Effector memory CD8-positive, alpha-beta T cell (primary cell): ENCODE results near the gene SHC4.

Experiments used
- ATAC-seq: fragments of 150-1000 bp; cut with Tn5 transposase; replicated peaks from 2 replicates; pipeline ENCODE4 v1.10.0; 2021; ENCODE audit warnings: mild to moderate bottlenecking, moderate library complexity
- DNase-seq, 3 experiments: peaks; one replicate each; pipeline ENCODE4 v3.0.0; 2021
- H3K27ac Mint-ChIP-seq, 2 donors: one replicate each; pipeline ENCODE4 v1.8.0; 2022; ENCODE audit warnings: mild to moderate bottlenecking in 2 of 2, mixed read lengths in 2 of 2, moderate library complexity in 2 of 2
- H3K27me3 Mint-ChIP-seq, 2 donors: one replicate each; pipeline ENCODE4 v1.8.0; 2022; ENCODE audit warnings: mixed read lengths in 2 of 2
- H3K36me3 Mint-ChIP-seq: one replicate; pipeline ENCODE4 v1.8.0; 2022; ENCODE audit warnings: mild to moderate bottlenecking, moderate library complexity, mixed read lengths; ENCODE audit not compliant: insufficient read depth
- H3K4me1 Mint-ChIP-seq, 2 donors: one replicate each; pipeline ENCODE4 v1.8.0; 2022; ENCODE audit warnings: low read depth in 2 of 2, mixed read lengths in 2 of 2
- H3K4me3 Mint-ChIP-seq, 2 donors: one replicate each; pipeline ENCODE4 v1.8.0; 2022; ENCODE audit warnings: mild to moderate bottlenecking in 2 of 2, mixed read lengths in 2 of 2, moderate library complexity in 2 of 2
- H3K9me3 Mint-ChIP-seq, 2 donors: one replicate each; pipeline ENCODE4 v1.8.0; 2022; ENCODE audit warnings: mixed read lengths in 2 of 2

Gene SHC4

DNA sequence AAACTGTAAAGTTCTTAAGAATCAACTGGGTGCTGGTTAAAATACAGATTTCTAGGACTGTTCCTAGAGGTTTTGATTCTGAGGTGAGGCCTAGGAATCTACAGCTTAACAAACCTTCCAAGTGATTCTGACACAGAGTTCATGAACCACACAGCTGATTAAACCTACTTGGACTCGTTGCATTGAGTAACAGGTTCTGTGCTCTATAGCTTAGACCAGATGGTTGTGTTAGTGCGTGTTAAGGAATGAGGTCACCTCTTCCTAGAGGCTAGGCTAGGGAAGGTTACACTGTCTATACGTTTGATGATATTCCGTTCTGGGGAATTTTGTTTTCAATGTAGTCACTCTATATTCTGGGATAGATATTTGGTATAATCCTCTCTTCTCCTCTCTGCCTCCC lies 63.9 kb downstream of the SHC4 start:
- ATAC-seq (no peak), DNase-seq (no peak)
- Mint-ChIP-seq H3K4me1 (no peaks in the 10 kb centered on the region), H3K36me3 (no peaks in the 10 kb centered on the region), H3K27me3 (peaks cover 28 to 36% of the 10 kb centered on the region in 2 donors), H3K9me3 (no peaks in the 10 kb centered on the region), H3K27ac (no peak overlapping the region), H3K4me3 (no peak overlapping the region)

DNA sequence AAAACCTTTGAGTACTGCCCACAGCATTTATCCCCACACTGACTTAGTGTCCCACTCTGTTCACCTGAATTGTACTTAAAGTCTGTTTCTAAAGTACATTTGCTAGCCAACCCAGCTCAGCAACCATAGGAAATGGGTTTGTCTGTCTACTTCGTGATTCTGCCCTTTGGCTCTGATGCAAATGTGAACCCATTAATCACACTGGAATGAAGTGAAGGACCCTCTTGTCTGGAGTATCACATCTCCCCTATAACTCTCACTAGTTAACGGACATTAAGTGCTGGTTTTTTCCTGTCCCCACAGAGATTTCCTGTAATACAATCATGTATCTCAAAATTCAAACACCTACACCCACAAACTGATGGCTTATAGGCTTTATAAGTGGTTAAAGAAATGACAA lies 65.3 kb downstream of the SHC4 start:
- H3K27ac Mint-ChIP-seq = no peak overlapping the region

DNA sequence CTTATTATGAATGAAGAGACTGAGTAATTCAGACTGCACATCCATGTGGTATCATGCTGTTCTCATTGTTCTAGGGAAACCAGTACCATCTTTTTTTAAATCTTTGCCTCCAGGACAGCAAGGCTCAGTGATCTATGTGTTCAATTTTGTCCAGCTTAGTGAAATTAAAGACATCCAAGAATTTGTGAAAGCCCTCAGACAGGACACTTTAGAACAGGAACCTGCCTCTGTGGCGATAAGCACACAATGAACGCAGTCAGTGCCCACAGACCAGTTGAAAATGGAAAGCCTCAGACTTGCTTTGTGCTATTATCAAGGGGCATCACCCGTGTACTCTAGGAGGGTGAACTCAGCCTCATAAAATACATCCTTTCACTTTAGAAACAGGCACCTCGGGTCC lies 65.7 kb downstream of the SHC4 start:
- DNase-seq (no peak), ATAC-seq (no peak)
- no peak overlapping the region for H3K27ac Mint-ChIP-seq
- no peaks in the 10 kb centered on the region for H3K4me1 Mint-ChIP-seq
- no peaks in the 10 kb centered on the region for H3K36me3 Mint-ChIP-seq
- H3K27me3 Mint-ChIP-seq = peaks cover 33 to 40% of the 10 kb centered on the region in 2 donors
- no peak overlapping the region for H3K4me3 Mint-ChIP-seq
- H3K9me3 Mint-ChIP-seq = no peaks in the 10 kb centered on the region

More for the DNA sequence above, 65.3 kb downstream of the SHC4 start:
- peaks cover 30 to 40% of the 10 kb centered on the region in 2 donors for H3K27me3 Mint-ChIP-seq
- ATAC-seq (no peak), DNase-seq (no peak)
- no peaks in the 10 kb centered on the region for H3K4me1 Mint-ChIP-seq
- no peak overlapping the region for H3K4me3 Mint-ChIP-seq
- H3K36me3 Mint-ChIP-seq = no peaks in the 10 kb centered on the region
- no peaks in the 10 kb centered on the region for H3K9me3 Mint-ChIP-seq

DNA sequence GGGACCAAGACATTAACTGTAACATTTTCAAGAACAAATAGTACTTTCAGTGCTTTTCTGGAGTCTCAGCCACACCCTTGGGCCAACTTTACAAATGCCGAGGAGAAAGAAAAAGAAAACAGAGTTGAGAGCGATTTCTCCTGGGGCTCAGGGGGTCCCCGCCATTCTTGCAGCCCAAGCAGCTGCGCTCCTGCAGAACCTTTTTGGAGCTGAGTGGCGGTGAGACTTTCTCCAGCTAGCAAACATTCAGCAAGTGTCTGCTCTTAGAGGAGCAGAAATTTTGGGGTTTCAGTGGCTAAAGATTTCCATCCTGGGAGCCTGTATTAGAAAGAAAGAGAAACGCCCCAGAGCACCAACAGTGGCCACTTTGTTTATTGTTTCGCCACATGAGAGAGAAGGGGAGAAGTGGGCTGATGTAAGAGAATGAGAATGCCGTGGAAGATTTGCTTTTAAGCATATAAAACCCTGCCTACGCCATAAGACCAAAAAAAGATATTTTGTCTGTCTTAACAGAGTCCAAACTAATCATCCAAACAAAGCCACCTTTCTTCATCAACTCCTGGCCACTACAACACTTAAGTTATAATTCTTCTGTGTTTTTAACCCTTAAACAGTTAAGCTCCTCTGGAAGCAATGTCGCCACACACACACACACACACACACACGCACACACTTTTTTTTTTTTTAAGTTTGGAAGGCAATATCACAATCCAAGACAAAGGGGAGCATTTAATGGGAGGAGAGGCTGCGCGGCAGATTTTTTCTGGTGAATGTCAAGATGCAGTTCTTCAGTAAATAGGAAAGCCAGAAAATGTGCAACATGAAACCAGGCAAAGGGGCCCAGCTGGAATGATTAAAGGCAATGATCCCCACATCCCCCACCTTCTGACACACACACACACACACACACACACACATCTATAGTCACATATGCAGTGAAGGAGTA lies 66.6 kb downstream of the SHC4 start:
- no peak for DNase-seq
- H3K9me3 Mint-ChIP-seq = no peaks in the 10 kb centered on the region
- peaks cover 41 to 44% of the 10 kb centered on the region in 2 donors for H3K27me3 Mint-ChIP-seq
- no peak for ATAC-seq
- no peaks in the 10 kb centered on the region for H3K4me1 Mint-ChIP-seq
- no peaks in the 10 kb centered on the region for H3K36me3 Mint-ChIP-seq
- H3K27ac Mint-ChIP-seq = no peak overlapping the region
- no peak overlapping the region for H3K4me3 Mint-ChIP-seq

DNA sequence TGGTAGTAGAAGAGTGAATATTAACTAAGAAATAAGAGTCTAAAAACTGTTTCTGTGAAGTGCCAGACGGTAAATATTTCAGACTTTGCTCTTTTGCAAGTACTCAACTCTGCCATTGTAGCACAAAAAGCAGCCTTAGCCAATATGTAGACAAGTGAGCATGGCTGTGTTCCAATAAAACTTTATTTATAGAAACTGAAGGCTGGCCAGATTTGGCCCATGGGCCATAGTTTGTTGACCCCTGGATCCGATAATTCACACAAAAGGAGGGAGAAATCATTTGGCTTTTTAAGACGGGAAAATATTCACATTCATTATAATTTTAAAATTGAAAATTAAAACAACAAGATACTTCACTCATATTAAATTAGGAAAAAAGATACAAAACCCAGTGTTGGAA lies 70.4 kb downstream of the SHC4 start:
- no peaks in the 10 kb centered on the region for H3K9me3 Mint-ChIP-seq
- no peak overlapping the region for H3K4me3 Mint-ChIP-seq
- H3K27me3 Mint-ChIP-seq = peaks cover 57 to 59% of the 10 kb centered on the region in 2 donors
- no peak overlapping the region for H3K27ac Mint-ChIP-seq
- DNase-seq = no peak
- ATAC-seq = no peak
- no peaks in the 10 kb centered on the region for H3K36me3 Mint-ChIP-seq
- peaks cover 0 to 2% of the 10 kb centered on the region in 2 donors for H3K4me1 Mint-ChIP-seq

DNA sequence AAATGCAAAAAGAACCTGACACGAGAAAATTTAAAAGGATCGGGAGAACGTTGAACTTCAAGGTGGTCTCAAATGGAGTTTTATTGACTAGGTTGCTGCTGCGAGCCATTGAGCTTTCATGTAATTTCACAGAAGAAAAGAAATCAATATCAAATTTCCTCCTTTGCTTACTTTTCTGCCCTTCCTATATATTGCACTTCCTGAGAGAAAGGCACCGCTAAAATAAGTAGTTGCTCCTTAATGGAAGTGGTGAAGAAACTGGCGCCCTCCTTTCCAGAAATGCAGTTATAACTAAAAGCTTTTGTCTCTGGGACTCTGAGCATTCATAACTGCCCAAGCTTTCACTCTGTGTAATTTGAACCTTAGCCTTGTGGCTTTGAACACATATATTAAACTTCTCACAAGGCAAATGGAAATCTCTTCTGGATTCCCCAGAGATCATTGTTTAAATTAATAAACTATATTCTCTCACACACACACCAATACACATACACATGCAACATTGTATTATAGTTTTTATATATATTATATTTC lies 72.4 kb downstream of the SHC4 start:
- Mint-ChIP-seq H3K9me3 (no peaks in the 10 kb centered on the region), H3K36me3 (no peaks in the 10 kb centered on the region), H3K27me3 (peaks cover 51 to 57% of the 10 kb centered on the region in 2 donors), H3K4me3 (no peak overlapping the region), H3K4me1 (peaks cover 0 to 2% of the 10 kb centered on the region in 2 donors), H3K27ac (no peak overlapping the region)
- DNase-seq (no peak), ATAC-seq (no peak)

DNA sequence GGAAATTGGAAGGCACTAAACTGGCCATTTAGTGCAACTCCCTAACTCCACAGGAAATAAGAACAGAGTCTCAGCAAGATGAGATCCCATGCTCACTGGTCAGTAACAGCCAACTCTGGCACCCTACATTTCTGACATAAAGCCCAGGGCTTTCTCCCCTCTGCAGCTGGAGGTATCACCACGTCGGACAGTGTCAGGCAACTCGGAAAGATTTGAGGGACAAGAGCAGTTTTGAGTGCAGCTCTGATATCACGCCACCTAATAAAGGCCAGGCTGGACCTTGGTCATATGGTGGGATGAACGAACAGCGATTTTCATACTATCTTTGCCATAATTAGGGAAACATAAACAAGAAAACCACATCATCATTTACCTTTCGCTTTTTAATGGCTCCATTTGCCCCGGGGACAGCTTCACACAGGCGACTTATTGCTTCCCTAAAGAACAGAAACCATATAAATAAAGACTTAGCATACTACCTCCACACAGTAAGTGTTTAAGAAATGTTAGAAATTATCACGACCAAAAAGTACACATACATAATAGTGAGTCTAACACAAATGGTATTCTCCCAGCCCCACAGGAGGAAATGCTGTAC lies 73.2 kb downstream of the SHC4 start:
- Mint-ChIP-seq H3K36me3 (no peaks in the 10 kb centered on the region), H3K27me3 (peaks cover 50% of the 10 kb centered on the region in 2 donors), H3K9me3 (no peaks in the 10 kb centered on the region), H3K4me1 (peaks cover 0 to 2% of the 10 kb centered on the region in 2 donors), H3K4me3 (no peak overlapping the region), H3K27ac (no peak overlapping the region)
- DNase-seq (no peak), ATAC-seq (no peak)

DNA sequence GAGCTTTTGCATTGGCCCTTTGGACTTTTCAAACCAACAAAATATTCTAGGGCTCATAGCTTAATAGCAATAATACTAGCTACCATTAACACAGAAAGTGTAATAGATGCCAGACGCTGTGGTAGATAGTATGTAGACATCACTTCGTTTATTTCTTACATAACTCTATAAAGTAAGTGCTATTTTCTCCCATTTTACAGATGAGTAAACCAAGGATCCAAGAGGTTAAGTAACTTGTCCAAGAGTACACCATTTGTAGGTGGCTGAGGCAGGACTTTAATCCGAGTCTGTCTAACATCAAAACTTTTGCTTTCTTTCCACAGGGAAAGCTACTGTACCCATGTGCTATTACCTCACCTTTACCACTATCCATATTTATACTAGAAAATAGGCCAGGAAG lies 73.8 kb downstream of the SHC4 start:
- Mint-ChIP-seq H3K4me1 (peaks cover 0 to 2% of the 10 kb centered on the region in 2 donors), H3K27ac (no peak overlapping the region), H3K4me3 (no peak overlapping the region), H3K36me3 (no peaks in the 10 kb centered on the region), H3K9me3 (no peaks in the 10 kb centered on the region), H3K27me3 (peaks cover 44 to 47% of the 10 kb centered on the region in 2 donors)
- no peak for DNase-seq
- ATAC-seq = no peak

DNA sequence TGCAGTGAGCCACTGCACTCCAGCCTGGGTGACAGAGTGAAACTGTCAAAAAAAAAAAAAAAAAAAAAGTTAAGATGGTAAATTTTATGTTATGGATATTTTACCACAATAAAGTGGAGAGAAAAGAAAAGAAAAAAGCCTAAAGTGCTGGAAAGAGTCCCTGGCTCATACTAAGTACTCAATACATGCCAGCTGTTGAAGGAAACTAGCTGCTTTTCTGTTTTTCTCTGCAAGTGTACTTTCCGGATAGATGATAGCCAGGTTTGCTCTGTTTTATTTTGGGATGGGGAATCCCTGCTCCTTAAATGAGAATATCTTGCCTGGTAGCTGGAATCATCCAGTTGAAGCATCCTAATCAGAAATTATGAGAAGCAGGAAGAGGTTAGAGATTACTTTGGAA lies 74.9 kb downstream of the SHC4 start:
- Mint-ChIP-seq H3K4me3 (no peak overlapping the region), H3K36me3 (no peaks in the 10 kb centered on the region), H3K27me3 (peaks cover 38 to 49% of the 10 kb centered on the region in 2 donors), H3K9me3 (no peaks in the 10 kb centered on the region), H3K4me1 (peaks cover 0 to 2% of the 10 kb centered on the region in 2 donors), H3K27ac (no peak overlapping the region)
- ATAC-seq (no peak), DNase-seq (no peak)

DNA sequence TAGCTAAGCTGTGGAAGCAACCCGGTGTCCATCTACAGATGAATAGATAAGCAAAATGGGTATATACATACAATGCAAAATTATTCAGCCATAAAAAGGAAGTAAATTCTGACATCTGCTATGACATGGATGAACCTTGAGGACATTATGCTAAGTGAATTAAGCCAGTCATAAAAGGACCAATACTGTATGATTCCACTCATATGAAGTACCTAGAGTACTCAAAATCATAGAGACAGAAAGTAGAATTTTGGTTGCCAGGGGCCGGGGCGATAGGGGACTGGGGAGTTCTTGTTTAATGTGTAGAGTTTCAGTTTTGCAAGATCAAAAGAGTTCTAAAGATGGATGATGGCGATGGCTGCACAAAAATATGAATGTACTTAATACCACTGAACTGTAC lies 75.5 kb downstream of the SHC4 start:
- Mint-ChIP-seq H3K9me3 (no peaks in the 10 kb centered on the region), H3K27me3 (peaks cover 38 to 47% of the 10 kb centered on the region in 2 donors), H3K4me3 (no peak overlapping the region), H3K36me3 (no peaks in the 10 kb centered on the region), H3K27ac (no peak overlapping the region), H3K4me1 (peaks cover 0 to 2% of the 10 kb centered on the region in 2 donors)
- DNase-seq = no peak
- no peak for ATAC-seq

DNA sequence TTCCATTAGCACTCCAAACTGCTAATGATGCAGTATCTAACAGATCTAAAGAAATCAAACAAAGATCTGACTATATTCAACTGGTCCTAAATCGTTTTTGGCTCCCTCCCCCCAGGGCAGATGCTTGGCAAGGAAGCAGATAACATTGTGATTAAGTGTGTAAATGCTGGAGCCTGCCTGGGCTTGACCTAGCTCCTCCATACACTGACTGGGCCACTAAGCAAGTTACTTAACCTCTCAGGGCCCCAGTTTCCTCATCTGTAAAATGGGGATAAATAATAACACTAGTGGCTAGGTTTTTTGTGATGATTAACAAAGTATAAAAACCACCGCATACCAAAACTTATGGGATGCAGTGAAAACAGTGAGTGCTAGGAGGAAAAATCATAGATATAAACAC lies 76.6 kb downstream of the SHC4 start:
- H3K4me1 Mint-ChIP-seq = peaks cover 0 to 2% of the 10 kb centered on the region in 2 donors
- H3K4me3 Mint-ChIP-seq = no peak overlapping the region
- no peak overlapping the region for H3K27ac Mint-ChIP-seq
- peaks cover 35 to 39% of the 10 kb centered on the region in 2 donors for H3K27me3 Mint-ChIP-seq
- no peaks in the 10 kb centered on the region for H3K36me3 Mint-ChIP-seq
- no peaks in the 10 kb centered on the region for H3K9me3 Mint-ChIP-seq
- ATAC-seq = no peak
- no peak for DNase-seq

DNA sequence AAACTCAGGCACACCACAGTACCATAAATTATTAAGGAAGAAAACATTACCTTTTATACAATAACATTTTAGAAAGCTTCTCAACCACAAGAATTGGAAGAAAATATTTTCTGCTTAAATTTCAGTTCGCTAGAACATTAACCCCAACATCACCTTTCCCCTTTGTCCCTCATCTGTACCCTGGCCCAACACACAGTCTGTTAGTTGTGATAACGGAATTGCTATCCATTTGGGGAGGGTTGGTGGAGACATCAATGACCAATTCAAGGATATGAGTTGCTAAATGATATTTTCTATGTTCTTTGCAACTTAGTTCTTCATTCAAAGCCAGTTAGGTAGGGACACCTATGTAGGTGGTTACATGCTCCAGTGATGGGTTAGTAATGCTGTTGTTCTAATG lies 80.0 kb downstream of the SHC4 start:
- DNase-seq (no peak), ATAC-seq (no peak)
- H3K36me3 Mint-ChIP-seq = peaks cover under 1% of the 10 kb centered on the region
- no peak overlapping the region for H3K27ac Mint-ChIP-seq
- H3K9me3 Mint-ChIP-seq = no peaks in the 10 kb centered on the region
- peaks cover 22% of the 10 kb centered on the region in 2 donors for H3K27me3 Mint-ChIP-seq
- peaks cover 5 to 16% of the 10 kb centered on the region in 2 donors for H3K4me1 Mint-ChIP-seq
- no peak overlapping the region for H3K4me3 Mint-ChIP-seq

DNA sequence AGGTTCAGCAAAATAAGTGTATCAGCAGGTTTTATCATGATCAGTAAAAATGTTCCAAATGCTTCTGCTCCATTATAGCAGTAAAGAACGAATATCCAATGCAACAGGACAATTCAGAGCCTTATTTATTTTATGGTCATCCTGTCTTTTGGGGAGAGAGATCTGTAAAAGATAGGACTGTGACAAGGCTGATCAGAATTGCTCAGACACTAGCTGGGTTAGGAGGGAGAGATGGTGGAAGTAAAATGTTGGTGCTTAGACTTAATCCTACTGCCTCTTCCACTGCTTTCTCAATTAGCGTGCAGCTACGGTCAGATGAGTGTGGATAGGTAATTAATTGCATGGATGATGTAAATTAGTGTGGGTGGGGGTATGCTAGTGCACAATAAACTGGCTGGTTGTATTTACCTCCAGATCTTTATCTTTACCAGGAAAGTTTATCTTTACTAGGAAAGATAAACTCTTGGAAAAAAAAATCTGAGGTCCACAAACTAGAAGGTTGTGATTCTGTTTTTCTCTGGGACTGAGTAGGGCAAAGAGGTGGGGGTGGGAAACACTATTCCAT lies 83.6 kb downstream of the SHC4 start:
- H3K36me3 Mint-ChIP-seq = peaks cover 12% of the 10 kb centered on the region
- no peak overlapping the region for H3K27ac Mint-ChIP-seq
- no peaks in the 10 kb centered on the region for H3K9me3 Mint-ChIP-seq

More for the DNA sequence above, 83.6 kb downstream of the SHC4 start:
- ATAC-seq = no peak
- peaks cover 0 to 8% of the 10 kb centered on the region in 2 donors for H3K27me3 Mint-ChIP-seq
- DNase-seq = no peak
- peak overlapping the region in 1 of 2 donors; percentile 20 for H3K4me3 Mint-ChIP-seq
- H3K4me1 Mint-ChIP-seq = peaks cover 17 to 28% of the 10 kb centered on the region in 2 donors
